ENCODE measurements around the gene SLC46A2.

GRCh38 chr9:112911736-112912135 is 21.1 kb upstream of the SLC46A2 start:
- TF ChIP-seq CTCF (IDR thresholded peaks at IDR 0.05) (no peak), POLR2AphosphoS5 (IDR thresholded peaks at IDR 0.05; ENCODE audit: insufficient read depth in 1 of 2, low read depth in 1 of 2) (no peak)
